Suppressor macrophage treated with lipopolysaccharide for 1 hour (primary cell): ENCODE measurements around the gene SLC2A5.
"Not testable (repeated sequence)": the region's sequence is repeated elsewhere in the genome, so short reads cannot be mapped to it uniquely, and the experiment has no call there.

Source experiments
- DNase-seq, 3 donors: peaks; one replicate each; pipeline ENCODE4 v3.0.0-alpha.2; 2020 to 2022

SLC2A5 gene

DNA sequence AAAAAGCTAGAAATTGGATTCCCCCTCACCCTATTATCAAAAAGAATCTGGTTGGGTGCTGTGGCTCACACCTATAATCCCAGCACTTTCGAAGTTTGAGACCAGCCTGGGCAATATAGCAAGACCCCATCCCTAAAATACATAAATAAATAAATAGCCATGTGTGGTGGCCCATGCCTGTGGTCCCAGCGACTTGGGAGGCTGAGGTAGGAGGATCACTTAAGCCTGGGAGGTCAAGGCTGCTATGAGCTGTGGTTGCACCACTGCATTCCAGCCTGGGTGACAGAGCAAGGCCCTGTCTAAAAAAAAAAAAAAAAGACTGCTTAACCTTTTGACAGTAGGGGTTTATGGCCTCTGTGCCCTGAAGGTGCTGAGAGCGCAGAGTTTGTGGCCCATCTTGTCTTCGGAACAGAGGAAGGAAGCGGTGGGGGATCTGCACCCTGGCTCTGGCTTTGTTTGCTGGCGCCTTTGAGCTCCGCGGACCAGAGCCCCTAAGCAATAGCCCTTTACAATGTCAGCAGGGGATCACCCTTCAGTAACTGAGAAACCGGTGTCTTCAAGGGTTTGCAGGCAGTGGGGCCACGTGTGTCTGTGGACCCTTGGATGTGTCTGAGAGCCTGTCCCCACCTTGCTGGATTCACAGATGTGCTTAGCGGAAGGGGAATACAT, 65.3 kb downstream of the SLC2A5 start:
- no peak for DNase-seq

DNA sequence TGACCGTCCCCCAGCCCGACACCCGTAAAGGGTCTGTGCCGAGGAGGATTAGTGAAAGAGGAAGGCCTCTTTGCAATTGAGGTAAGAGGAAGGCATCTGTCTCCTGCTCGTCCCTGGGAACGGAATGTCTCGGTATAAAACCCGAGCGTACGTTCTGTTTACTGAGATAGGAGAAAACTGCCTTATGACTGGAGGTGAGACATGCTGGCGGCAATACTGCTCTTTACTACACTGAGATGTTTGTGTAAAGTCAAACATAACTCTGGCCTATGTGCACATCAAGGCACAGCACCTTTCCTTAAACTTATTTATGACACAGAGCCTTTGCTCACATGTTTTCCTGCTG, 67.2 kb downstream of the SLC2A5 start:
- DNase-seq: not testable (repeated sequence)

DNA sequence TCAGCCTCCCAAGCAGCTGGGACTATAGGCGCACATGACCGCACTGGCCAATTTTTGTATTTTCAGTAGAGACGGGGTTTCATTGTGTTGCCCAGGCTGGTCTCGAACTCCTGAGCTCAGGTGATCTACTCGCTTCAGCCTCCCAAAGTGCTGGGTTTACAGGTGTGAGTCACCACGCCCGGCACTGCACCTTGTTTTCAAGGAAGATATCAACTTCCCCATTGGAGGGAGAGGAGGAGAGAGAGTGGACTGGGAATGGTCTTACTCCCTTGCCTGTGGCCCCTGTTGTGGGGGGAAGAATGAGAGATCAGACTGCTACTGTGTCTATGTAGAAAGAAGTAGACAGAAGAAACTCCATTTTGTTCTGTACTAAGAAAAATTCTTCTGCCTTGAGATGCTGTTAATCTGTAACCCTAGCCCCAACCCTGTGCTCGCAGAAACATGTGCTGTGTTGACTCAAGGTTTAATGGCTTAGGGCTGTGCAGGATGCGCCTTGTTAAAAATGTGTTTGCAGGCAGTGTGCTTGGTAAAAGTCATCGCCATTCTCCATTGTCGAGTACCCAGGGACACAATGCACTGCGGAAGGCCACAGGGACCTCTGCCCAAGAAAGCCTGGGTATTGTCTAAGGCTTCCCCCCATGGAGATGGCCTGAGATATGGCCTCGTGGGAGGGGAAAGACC, 67.8 kb downstream of the SLC2A5 start:
- not testable (repeated sequence) for DNase-seq

DNA sequence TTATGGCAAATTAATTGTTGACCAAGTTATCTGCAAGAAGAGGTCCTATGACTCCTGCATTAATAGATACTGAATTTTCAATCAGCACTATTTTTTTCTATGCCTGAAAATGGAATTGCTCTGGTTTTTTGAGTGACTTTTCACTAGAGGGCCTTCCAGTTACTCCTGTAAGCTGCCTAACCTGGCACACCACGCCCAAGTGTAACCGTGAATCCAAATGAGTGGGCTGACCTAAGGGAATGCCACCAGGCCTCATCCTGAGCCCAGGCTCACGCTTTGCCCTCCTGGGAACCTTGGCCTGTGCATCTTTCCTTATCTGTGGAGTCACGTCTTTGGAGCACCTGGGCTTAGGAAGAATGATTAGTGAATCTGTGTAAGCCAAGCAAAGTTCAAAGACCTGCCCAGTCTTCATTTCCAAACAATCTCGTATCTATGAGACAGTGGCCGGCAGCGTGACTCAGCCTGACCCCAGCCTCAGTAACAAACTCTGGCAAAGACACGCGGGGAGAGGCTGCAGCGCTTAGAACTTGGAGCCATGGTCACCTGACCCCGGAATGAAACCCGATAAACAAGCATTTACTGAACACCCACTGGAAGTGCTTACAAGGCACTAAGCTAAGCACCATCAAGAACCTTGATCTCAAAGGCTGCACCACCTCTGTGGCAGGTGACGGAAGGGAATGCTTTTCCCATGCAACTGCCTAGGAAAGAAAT, 75.3 kb downstream of the SLC2A5 start:
- DNase-seq: not testable (repeated sequence)

DNA sequence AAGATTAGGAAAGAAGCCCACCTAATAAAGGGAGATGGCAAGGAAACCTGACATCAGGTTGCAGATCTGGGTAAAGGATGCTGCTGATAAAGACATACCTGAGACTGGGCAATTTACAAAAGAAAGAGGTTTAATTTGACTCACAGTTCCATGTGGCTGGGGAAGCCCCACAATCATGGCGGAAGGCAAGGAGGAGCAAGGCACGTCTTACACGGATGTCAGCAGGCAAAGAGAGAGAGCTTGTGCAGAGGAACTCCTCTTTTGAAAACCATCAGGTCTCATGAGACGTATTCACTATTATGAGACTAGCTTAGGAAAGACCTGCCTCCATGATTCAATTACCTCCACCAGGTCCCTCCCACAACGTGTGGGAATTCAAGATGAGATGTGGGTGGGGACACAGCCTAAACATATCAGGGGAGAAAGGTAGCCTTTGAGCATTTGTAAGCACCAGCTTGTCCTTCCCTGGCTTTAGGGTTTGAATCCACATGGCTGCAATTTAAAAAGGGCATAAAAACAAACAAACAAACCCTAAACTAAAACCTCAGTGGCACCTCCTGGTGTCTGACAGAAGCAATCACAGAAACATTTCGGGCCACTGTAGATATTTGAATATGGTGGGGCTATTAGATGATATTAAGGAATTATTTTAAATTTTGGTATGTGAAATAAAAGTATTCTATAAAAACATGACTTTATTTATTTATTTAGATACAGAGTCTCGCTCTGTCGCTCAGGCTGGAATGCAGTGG, 76.3 kb downstream of the SLC2A5 start:
- DNase-seq: peak in 1 of 3 donors; percentile 17

DNA sequence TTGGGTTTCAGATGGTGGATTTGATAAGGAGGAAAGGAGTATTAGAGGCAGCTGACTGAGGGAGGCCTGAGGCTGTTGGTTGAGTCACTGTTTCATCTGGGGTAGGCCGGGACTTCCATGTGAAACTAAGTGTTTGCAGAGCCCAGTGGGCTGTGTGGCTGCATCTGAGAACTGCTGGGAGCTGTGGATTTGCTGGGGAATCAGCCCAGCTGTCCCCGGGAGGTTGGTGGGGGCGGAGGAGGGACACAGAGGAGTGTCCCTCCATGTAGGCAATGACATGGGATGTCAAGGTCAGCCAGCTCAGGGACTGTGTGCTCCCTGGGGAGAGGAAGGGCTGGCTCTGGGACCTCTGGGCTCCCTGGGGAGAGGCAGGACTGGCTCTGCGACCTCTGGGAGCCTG, 79.6 kb downstream of the SLC2A5 start:
- peak in 1 of 3 donors; percentile 20 for DNase-seq

DNA sequence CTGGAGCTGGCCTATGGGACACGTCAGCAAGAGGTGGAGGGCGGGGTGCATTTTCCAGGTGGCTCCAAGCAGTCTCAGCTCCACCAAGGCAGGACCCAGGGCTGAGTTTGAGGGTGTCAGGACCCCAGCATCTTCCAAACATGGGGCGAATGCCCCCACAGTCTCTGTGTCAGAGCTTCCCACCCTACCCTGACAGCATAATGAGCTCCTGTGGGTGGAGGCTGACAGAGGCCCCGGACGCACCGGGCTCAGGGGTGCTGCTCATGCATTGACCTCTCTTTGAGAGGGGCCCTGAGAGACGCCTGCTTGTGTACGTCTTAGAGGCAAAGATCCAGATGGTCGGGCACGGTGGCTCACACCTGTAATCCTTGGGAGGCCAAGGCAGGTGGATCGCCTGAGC, 80.4 kb downstream of the SLC2A5 start:
- DNase-seq: no peak

DNA sequence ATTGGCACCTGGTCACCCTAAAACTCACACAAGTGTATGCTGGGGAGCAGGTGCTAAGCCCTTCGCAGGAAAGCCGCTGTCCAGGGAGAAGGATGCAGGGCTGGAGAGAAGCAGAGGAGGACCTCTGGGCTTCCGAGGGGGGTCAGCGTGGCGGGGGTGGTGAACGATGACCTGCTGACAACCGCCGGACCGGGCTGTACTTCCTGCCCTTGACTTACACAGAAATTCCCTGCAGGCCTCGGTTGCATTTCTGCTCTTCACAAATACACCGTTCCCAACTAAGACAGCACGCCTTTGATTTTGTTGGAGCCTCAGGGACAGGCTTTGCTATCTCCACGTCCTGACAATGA, 80.8 kb downstream of the SLC2A5 start:
- no peak for DNase-seq

DNA sequence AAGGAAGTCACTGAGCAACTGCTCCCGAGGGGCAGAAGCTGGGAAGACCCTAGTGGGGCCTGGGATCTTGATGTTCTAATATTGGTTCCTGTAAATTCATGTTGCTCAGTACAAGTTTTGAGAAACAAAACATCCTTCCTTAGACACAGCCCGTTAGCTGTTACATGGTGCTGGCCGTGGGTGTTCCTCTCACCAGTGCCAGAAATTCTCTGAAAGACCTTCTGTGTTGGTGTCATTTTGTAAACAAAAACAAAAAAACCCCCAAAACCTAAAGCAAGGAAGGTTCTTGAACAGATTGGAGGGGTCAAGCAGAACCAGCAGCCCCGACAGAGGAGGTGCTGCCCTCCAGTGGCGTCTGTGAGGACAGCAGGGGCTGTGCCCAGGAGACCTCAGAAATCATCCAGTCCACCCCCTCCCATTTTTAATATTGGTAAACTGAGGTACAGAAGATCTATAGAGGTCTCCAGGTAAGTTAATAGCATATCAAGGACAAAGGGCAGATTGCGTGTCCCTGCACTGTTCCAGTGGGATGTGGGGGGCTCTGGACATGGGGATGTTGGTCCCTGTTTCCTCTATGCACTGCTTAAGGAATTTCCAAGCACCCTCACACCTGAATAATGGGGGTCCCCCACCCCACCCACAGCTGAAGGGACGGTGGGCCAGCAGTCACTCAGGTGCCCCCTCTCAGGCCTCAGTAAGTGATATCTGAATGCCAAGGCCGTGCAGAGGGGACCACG, 81.4 kb downstream of the SLC2A5 start:
- peak; percentile 42 to 71 (median 59) for DNase-seq

DNA sequence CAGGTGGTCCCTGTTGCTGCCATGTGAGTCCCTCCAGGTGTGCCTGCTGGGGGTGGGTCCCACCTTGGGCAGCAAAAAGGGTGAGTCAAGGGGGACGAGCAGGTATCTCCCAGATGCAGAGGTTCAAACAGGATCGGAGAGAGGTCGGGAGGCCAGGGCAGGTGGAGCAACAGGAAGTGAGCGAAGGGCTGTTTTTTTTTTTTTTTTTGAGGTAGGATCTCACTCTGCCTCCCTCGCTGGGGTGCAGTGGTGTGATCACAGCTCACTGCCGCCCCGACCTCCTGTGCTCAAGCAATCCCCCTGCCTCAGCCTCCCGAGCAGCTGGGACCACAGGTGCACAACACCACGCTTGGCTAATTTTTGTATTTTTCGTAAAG, 82.6 kb downstream of the SLC2A5 start:
- no peak for DNase-seq

DNA sequence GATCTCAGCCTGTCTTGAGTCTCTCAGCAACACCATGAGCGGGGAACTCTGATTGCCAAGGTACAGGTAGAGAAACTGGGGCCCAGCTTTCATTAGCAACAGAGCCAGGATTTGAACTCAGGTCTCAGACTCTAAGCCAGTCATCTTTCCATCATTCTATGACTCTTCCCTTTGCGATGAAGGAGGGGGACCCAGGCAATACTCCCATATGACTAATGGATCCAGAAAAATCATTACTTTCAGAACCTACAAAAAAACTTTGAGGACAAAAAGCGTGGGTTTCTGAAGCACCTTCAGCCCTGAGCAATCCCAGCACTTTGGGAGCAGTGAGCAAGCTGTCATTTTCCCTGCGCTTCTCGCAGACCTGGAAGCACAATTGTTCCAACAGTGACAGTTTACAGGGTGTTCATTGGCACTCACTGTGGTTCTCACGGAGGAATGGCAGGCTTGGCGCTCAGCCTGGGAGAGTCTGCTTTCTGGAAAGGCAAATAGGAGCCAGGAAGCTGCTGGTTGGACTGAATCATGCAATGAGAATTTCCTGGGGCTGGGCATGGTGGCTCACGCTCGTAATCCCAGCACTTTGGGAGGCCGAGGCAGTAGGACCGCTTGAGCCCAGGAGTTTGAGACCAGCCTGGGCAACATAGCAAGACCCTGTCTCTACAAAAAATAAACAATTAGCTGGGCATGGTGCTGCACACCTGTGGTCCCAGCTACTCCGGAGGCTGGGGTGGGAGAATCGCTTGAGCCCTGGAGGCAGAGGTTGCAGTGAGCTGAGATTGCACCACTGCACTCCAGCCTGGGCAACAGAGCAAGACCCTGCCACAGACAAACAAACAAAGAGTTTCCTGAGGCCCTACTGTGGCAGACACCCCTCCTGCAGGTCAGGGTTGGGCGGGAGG, 83.3 kb downstream of the SLC2A5 start:
- no peak for DNase-seq
